NCI-H69 (cell line): ENCODE data around the gene C14orf132.
A peak's percentile ranks its signal among the peaks of the same experiment; 100 is the strongest.

Experiments used
- DNase-seq: peaks from one replicate; lab custom pipeline; 2025; lab: John Stamatoyannopoulos, UW

The C14orf132 gene

DNA sequence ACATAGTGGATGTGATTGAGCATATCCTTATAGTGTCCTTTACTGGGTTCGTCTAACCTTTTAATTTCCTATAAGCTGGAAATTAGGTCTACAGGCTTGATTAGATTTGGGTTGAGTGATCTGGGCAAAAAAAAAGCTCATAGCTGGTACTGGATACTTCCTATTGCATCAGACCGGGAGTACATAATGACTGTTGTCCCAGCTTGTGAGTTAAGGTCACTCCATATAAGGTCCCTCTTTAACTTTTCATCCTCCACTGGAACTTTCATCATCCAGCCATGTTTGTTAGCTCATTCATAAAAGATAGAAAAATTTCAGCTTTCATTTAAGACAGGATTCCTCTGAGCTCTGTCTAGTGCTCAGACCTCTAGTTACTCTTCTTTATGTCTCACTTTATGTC, 80.8 kb downstream of the C14orf132 start:
- DNase-seq = no peak

DNA sequence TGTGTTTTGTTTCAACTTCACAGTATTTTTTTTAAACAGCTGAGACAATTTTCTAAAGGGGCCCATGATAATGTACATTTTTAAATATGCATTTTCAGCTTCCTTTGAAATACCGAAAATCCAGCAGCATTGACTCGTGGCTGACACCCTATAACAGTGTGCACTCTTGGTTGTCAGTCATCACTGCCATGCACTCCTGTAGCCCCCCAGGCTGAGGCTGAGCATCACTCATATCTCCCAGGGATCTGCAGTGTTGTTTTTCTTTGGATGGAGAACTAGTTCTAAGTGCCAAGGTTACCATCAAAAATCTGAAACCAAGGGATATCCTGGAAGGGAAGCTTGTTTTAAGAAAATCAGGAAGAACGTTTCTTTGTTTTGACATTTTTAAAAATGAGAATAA, 81.2 kb downstream of the C14orf132 start:
- DNase-seq = no peak

DNA sequence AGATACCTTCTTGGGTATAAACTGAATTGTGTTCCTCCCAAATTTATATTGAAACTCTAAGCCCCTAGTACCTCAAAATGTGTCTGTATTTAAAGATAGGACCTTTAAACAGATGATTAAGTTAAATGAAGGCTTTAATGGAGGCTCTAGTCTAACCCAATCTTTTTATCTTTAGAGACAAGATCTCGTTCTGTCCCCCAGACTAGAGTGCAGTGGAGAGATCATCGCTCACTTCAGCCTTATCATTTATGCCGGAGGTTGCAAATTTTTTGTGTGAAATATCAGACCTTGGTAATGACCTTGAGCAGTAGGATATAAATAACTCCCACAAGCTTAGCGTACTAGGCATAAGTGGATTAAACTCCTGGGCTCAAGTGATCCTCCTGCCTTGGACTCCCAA, 81.8 kb downstream of the C14orf132 start:
- DNase-seq = no peak

DNA sequence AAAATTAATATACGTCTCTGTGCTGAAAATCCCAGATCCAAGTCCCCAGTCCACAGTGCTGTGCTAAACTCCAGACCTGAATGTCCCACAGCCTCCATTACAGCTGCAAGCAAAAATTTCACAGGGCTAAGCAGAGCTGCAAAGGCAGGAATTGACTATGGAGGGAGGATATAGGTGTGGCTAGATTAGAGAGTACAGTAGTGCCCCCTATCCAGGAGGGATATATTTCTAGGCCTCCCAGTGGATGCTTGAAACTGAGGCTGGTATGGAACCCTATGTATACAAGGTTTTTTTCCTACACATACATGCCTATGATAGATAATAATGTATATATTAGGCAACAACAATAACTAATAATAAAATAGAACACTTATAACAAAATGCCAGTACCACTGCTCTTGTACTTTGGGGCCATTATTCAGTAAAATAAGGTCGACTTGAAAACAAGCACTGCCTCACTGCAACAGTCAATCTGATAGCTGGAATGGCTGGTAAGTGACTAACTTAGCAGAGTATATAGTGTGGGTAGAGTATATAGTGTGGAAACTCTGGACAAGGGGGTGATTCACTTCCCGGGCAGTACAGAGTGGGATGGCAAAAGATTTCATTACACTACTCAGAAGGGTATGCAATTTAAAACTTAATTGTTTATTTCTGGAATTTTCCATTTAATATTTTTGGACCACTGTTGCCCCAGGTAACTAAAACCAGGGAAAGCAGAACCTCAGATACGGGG, 82.7 kb downstream of the C14orf132 start:
- DNase-seq = no peak

DNA sequence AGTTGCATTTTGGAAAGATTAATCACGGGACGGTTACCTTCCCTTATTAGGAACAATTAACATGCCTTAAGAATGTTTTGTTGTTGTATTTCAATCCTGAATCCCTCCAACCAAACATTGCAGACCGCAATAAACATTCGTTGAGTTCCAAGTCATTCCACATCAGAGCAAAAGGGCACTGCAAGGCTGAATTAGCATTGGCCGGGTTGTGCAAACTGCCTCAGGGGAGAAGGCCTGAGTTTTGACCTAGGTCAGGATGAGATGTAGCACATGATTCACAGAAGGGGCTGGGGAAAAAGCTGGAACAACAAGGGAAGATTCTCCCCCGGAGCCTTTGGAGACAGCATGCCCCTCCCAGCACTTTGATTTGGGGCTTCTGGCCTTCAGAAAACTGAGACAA, 83.3 kb downstream of the C14orf132 start:
- no peak for DNase-seq

DNA sequence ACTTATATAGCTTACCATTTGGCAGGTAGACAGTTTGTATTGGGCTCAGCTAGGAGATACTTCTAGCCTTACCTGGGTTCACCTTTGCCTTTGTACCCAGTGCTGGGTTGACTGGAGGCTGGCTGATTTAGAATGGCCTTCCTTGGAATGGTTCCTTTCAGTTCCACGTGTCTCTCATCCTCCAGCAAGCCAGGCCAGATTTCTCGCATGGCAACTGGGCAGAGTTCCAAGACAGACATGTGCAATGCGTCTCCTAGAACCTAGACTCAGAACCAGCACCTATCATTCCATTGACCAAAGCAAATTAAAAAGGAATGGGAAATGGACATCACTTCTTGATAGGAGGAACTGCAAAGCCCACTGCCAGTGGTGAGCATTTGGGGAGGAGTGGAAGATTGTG, 86.4 kb downstream of the C14orf132 start:
- peak; percentile 39 for DNase-seq

DNA sequence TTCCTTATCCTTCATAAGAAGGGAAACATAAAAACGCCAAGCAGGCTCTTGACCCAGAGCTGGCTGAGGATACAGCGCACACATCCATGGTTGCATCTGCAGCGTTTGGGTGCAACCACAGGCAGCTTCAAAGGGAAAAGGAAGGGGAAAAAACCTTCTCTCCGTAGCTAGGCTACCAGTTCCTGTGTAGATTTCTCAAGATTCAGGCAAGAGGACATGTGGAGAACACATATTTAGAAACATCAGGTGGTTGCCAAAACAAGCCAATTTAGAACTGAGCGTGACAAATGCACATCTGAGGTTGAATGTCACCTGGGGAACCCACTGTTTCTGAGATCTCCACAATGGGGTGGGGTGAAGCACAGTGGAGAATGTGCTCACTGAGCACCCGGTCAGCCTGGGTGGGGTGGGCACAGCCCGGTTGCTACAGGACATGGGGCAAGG, 87.2 kb downstream of the C14orf132 start:
- DNase-seq = no peak

DNA sequence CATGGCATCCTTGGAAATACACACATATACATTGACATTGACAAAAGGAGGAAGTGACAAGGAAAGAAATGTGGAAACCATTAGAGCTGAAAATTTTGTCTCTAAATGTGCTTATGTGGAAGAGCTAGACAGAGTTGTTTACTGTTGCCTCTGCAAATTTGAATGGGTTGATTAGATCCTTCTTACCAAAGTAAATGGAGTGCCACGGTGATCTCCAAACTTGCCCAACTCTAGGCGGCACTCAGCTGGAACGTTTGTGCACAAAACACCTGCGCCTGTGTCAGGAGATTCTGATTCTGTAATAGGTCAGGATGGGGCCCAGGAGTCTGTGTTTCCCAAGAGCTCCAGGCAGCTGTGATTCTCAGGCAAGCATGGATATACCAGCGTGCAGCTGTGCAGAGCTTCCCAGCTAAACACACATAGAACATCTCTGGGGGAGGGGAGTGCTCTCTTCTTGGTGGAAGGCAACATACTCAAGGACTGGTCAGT, 87.7 kb downstream of the C14orf132 start:
- DNase-seq = no peak

DNA sequence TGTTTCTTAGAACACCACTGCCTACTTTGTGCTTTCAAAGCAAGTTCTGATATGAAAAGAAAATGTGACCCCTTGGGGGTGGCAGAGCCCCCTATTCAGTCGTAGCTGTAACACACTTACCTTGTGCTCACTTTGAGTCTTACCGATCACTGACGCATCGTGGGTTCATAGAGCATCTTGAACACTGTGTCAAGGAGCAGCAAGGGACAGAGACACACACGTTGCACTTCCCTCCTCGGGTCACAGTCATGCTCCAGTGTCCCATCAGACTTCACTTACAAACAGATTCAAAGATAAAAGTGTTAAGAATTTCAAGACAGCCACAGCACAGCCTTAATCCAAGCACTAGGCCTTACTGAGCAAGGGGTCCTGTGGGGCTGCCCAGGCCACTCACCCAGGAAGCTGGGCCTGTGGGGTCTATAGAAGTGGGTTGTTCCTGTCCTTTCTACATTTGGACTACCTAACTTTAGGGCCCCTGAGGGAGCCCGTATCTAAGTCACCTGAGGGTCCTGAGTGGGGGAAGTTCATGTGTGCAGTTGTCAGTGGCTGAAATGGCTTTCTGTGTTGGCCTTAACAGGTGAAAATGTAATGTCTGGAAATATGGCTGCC, 90.1 kb downstream of the C14orf132 start:
- no peak for DNase-seq

DNA sequence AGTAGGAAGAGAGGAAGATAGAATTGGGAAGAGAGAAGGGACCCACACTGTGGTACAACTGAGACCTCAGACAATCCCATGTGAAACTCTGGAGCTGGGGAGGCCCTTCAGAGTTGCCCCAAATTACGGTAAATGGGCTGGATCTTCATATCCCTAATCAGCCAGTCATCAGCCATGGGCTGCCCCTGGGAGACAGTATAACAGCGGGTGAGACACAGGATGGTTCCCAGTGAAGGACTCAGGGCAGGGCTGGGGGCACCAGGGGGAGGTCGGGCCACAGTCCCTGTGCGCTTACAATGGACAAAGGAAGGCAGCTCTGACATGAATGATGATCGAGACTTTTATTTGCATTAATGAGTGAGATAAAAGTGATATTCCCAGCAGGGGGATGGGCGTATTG, 91.2 kb downstream of the C14orf132 start:
- DNase-seq = no peak

DNA sequence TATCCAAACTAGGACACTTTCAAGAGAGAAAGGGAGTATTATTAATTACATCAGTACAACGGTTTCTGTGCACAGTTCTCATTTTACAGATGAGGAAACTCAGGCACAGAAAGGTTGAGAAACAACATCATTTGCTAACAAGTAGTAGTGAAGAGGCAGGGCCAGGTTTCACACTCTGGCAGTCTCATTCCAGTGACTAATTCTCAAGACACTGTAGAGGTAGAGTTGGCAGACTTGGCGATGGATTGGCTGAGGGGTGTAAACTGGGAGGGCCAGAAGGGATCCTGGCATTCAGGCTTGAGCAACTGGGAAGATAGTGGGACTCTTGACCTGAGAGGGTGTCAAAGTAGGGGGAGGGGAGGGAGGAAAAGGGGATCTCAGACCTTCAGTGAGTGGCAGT, 91.7 kb downstream of the C14orf132 start:
- DNase-seq = no peak

DNA sequence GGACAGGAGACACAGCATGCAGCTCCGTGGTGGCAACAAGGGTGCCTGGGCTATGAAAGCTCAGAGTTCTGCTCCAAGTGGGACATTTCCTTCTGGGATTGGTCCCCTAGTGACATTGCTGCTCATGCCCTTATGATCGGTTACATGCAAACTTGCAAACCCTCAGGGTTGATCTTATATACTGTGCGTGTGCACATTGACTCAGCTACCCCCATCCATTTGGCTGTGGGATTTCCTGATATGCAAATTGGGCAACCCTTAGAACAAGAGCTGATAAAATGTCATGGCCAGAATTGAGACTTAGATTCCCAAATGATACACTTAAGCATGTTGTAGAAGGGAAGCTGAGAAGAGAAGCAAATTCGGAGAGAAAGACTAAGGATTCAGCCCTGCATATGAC, 92.7 kb downstream of the C14orf132 start:
- DNase-seq = no peak

DNA sequence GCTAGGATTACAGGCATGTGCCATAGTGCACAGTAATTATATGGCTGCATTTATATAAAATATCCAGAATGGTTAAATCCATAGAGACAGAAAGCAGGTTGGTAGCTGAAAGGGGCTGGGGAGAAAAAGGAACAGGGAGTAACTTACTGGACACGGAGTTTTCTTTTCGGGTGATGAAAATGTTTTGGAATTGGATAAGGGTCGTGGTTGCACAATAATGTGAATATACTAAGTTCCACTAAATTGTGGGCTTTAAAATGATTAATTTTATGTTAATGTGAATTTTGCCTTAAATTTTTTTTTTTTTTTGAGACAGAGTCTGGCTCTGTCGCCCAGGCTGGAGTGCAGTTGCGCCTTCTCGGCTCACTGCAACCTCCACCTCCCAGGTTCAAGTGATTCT, 95.3 kb downstream of the C14orf132 start:
- DNase-seq = no peak

DNA sequence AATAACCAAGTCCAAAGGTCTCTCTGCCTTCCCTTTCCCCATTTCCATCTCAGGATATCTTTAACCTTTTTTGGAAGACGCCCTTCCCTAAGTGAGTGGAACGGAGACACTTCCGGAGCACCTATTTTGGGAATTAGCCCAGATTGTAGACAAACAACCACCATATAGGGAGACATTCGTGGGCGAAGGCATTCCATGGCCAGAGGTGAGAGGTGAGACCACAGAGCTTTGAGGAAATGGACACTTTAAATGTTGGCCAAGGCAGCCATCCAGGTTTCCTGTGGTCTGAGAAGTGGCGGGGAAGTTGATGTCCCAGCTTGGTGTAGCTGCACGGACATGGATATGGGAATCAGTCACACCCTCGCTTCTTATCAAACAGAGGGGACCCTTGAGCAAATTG, 96.1 kb downstream of the C14orf132 start:
- no peak for DNase-seq

DNA sequence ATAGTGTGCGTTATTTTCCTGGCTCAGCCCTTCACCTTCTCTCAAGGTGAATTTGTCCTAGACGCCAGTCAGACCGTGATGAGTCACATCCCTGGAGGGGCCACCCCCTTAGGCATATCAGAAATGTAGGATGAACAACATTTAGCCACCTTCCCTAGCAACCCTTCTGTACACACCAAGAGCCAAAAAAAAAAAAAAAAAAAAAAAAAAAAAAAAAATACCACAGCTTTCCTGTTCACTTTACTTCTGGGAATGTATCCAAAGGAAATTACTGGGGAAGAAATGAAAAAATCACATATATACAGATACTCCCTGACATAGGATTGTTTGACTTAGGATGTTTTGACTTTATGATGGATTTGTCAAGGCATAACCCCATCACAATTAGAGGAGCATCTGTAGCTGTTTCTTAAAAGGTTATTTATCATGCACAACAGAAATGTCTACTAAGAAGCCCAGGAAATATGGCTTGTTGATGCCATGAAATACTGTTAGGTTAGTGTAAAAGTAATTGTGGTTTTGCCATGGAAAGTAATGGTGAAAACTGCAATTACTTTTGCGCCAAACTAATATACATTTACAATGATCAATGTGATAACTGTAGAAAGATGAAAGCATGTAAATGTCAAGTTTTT, 97.3 kb downstream of the C14orf132 start:
- DNase-seq = peak; percentile 65

DNA sequence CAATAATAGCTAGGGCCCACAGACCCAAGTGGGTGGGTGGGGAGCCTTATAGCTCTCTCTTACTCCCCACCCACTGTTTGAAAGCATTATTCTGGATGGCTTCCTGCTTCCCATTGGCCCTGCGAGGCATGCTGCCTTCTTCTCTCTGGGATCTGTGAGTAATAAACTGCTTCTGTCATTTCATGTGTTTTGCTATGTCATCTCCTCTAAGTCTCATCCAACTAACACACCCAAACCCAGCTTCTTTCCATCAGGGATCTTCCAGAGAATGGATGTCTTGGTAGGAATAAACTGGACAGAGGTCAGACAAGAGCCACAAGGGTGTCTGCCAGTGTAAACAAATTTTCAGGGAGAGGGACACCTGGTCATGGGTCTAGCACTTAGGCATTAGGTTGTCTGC, 99.1 kb downstream of the C14orf132 start:
- no peak for DNase-seq

DNA sequence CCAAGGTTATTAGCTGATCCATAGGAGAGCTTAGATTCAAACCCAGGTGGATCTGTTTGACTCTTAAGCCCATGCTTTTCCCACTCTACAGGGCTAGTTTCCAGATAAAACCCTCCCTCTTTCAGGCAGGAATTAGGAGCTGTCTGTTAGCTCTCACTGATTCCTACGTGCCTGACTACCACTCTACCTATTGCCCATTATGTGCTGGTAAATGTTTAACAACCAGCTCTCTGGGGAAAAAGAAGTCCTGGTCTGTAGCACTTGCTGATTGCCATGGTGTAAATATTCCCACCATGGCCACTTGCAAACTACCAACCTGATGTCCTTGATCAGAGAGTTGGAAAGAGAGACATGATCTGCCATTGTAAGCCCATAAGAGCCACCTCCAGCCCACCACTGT, 100.0 kb downstream of the C14orf132 start:
- no peak for DNase-seq

DNA sequence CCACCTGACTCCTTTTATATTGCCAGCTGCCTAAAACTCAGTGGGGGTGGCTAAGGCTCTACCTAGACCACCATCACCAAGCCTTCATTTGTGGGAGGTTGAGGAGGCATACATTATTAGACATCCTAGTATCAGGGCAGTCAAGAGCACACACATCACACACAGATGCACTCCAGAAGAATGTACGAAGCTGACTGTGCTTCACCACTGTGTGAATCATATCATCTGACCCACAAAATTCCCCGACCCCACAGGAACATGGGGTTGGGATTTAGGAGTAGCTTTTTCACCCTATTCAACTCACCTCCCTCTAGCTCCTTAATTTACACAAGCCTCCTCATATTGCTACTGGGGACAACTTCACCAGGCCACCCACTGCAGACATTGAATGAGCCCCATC, 100.7 kb downstream of the C14orf132 start:
- no peak for DNase-seq

DNA sequence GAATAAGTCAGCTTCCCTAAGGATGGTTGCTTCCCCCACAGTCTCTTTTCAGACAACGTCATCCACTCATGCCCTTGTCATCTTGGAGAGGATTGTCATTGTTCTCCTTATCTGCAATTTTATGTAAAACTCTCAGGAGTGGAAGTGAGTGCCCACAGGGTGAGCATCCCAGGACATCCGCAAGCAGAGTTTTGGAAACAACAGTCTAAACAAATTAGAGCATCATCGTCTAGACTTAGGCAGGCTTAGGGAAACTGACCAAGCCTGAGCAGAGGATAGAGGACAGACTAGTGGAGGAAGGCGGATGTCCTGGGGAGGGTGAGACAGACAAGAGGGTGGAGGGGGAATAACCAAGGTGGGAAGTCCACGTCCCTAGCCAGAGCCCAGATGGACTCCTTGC, 101.8 kb downstream of the C14orf132 start:
- no peak for DNase-seq
